HG02973 (cell line): ENCODE data around the gene RAB15.

Source experiments
- ATAC-seq: cut with Tn5 transposase; IDR thresholded peaks from one replicate; pipeline ENCODE4 v1.9.1; 2021; ENCODE audit warnings: moderate library complexity; ENCODE audit not compliant: unreplicated experiment

The RAB15 gene

DNA sequence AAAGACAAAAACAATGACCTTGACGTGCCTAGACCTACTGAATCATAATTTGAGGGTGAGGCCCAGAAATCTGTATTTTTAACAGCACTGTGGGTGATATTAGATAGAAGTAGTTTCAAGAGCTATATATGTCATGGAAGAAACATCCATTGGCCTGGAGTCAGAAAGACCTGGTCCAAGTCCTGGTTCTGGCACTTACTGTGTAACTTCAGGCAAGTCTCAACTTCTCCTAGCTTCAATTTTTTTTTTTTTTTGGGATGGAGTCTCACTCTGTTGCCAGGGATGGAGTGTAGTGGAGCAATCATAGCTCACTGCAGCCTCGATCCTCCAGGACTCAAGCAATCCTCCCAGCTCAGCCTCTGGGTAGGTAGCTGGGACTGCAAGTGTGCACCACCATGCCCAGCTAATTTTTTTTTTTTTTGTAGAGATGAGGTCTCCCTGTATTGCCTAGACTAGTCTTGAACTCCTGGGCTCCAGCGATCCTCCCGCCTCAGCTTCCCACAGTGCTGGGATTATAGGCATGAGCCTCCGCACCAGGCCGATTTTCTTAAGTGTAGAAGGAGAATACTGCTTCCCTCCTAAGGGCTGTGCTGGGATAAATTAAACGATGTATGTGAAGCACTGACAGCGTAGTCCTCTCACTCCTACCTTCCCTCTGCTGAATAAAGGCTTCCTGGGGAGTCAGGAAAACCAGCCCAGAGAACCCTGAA lies 15.3 kb downstream of the RAB15 start:
- ATAC-seq: no peak

DNA sequence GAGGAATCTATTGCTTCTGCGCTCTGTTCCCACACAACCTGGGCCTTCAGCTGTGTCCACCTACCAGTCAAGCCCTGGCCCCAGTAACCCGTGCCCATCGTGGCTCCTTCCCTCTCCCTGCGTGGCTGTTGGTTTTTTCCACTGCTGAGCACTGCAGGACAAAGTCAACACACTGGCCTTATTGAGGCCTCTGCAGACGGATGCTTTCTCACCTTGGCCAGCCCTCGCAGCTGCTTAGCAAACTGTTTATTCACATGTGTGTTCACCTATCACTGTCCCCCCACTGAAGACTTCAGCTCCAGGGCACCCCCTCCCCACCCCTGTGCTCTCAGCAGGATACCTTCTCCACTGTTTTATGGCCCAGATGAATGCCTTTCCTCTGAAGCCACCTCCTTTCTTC lies 16.8 kb downstream of the RAB15 start:
- ATAC-seq: no peak

GRCh38 chr14:64954491-64955240 lies 17.5 kb downstream of the RAB15 start:
- ATAC-seq: no peak

DNA sequence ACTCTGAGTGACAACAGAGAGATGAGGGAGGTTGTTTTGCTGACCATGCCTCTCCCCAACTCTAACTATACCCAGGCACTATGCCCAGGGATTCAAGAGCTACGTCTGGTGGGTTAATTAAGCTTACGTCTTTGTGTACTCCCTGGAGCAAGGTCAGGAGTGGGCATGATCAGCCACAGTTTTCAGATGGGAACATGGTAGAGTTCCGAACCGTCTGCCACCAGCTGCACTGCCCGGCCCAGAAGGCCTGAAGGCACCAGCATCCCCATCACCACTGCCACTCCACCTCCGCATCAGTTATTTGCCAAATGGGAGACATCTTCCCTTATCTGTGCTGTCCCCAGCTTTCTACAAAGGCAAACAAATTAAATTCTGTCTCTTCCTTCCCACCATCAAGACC lies 18.5 kb downstream of the RAB15 start:
- no peak for ATAC-seq

DNA sequence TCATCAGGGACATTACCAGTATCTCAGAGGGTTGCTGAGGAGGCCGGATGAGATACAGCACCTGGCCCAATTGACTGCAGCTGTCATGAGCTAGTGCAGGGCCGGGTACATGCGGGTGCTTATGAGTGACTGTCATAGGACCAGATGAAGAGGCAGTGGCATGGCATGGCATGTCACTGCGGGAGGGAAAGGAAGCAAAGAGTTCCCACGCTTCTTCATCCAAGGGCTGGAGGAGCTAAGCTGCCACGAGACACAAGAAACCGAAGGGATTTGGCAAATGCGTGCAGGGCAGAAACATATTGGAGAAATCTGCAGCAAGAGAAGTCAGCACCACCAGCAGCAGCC lies 18.9 kb downstream of the RAB15 start:
- no peak for ATAC-seq

GRCh38 chr14:64952598-64953309 lies 19.4 kb downstream of the RAB15 start:
- ATAC-seq: no peak

DNA sequence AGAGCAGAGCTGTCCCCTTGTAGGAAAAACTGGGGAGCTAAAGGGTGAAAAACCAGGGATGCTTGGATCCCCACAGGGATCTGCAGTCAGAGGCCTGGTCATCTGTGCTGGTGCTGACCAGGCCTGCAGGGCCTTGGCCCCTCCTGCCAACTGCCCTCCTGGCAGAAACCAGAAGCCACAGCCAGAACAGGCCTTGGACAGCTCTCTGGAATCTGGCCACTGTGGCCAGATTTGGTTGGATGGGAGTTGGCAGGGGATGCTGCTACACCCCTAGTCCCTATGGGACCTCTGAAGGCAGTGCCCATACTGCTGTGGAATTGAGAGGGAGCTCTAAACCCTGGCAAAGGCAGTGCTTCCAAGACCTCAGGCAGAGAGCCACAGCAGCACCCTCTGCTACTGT lies 20.4 kb downstream of the RAB15 start:
- ATAC-seq: no peak

DNA sequence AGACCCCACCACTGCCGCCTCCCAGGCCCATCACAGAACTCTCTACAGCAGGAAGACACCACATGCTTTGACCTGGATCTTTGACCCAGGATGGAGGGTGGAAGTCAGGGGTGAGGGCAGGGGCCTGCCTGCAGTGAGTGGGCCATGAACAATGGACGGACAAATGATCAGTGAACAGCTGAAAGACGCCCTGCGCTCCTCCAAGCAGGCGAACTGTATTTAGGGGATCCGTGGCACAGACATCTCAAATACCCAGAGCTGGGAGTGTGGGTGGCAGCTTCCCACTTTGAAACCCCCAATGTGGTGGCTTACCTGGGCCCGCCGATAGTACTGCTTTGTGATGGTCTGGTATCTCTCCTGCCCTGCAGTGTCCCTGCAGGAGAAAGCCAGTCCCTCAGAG lies 20.8 kb downstream of the RAB15 start:
- no peak for ATAC-seq

DNA sequence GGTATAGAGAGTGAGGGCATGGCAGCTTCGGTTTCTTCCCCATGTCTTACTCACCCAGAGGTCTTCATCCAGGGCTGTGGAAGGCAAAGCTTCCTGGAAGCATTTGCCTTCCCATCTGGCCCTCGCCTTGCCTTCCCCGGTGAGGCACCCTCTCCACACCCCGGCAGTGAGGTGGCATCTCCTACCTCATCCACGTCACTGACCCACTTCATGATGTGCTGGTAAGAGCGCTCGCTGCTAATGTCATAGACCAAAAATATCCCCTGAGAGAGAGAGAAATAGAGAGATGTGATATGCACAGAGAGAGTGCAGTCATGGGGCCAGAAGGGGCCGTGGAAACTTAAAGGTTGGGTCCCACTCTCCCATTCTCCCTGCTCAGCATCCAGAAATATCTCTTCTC lies 21.2 kb downstream of the RAB15 start:
- no peak for ATAC-seq

DNA sequence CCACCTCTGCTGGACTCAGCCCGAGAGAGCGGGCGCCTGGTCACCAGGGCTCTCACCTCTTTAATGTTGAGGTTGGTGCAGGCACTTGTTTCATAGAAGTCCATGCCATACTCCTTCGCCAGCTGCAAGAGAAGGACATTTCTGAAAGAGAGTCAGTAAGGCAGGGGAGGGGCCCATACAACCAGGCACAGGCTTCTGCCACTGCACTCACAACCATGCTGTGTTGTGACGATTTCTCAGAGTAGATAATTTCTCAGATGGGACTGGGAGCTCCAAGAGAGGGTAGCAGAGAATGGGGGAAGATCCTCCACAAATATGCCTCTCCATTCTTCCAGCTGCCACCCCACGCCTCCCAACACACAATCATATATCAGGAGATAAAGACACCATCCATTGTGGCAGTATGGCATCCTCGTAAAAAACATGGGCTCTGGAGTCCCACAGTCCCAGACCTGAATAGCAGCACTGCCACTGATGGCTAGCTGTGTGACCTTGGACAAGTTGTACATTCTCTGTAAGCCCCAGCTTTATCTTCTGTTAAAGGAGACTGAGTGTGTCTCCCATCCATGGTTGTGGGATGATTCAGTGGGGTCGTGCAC lies 23.4 kb downstream of the RAB15 start:
- no peak for ATAC-seq

GRCh38 chr14:64947710-64948611 lies 24.2 kb downstream of the RAB15 start:
- no peak for ATAC-seq

DNA sequence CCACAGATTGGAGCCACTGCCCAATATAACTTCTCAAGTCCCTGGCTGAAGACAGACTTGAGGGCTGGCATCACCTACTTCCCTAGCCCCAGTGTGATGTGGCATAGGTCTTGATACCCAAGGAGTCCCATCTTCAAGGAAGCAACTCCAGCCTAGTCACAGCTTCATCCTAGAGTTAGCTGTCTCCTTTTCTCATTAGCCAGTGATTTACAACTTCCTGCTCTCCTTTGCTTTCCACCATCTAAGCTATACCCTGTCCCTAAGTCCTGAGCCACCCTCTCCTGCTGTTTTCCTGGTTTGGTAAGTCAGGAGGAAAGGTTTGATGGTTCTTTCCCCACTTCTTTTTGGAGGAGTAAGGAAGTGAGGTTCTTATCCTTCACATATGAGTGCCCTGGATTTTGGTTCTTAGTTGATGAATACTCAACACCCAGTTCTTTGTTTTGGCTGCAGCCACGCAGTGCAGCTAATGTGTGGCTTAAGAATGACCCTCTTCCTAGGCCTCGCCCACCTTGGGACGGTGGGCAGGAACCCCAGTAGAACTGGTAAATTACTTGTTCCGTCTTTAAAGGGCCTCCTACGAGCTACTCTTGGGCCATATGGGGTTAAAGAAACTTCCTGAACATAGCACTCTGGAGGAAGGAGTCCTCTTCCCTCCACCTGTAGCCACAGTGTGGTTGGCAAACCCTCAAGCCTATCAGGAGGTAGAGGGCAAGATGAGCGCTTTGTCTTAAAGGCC lies 25.7 kb downstream of the RAB15 start:
- ATAC-seq: no peak

GRCh38 chr14:64945431-64946178 lies 26.5 kb downstream of the RAB15 start:
- ATAC-seq: no peak

GRCh38 chr14:64944861-64945260 lies 27.3 kb downstream of the RAB15 start:
- no peak for ATAC-seq

- ATAC-seq: no peak
These were observed 28.1 kb downstream of the RAB15 start for GRCh38 chr14:64944041-64944440.

DNA sequence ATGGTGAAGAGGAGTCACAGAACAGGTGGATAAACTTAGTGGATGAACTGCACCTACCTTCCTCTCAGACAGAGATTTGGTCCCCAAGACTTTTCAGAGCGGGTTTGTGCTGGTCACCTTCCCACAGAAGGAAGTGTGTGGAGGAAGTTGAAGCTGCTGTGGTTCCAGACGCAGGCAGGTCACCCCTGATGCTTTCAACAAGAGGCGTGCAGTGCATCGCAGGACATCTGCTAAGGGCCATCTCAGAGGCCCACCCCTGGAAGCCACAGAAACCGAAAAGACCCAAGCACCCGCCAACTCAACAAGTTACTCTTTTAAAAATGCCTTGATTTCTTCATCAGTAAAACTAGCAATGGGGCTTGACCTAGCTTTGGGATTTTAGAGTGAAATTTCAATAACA lies 28.6 kb downstream of the RAB15 start:
- ATAC-seq: no peak

- no peak for ATAC-seq
These were observed 29.5 kb downstream of the RAB15 start, which contains the start of gene GPX2 for GRCh38 chr14:64942531-64943111. GPX2 (minus strand) TSS chr14:64942745; CDS start chr14:64942726, 19 bp downstream.

DNA sequence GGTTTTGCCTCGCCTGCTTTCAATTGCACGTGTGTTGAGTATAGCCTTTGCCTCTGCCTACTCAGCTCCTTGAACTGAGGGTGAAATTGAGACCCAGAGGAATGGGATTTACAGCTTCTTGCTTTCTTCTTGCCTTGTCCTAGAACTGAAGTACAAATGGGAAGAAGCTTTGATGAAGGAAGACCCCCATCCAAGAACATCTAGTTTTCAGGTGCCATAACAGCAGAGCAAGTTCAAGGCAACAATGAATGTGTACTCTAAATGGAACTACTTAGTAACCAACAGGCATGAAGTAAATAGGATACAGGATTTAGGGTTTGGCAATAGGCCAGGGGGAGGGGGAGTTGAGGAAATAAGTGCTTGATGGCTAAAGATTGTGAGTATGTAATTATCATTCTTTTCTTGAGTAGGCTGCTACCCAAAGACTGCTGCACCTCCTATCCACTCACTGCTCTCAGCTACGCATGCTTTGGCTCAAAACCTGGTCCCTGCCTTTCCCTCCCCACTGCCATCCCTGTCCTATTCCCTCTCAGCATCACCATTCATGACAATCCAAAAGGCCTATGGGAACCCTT lies 31.7 kb downstream of the RAB15 start:
- no peak for ATAC-seq

GRCh38 chr14:64939817-64940190 lies 32.3 kb downstream of the RAB15 start:
- no peak for ATAC-seq
